ENCODE data around the gene DNAJC17.
A peak's percentile ranks its signal among the peaks of the same experiment; 100 is the strongest.

Gene DNAJC17

GRCh38 chr15:40790718-40791117, 16.6 kb downstream of the DNAJC17 start:
- no peak for DNase-seq (ENCODE audit: low read depth)

GRCh38 chr15:40789999-40790398, 17.3 kb downstream of the DNAJC17 start:
- no peak for DNase-seq (ENCODE audit: low read depth)

- DNase-seq (ENCODE audit: low read depth), result no peak
Measured at GRCh38 chr15:40789119-40789518, 18.2 kb downstream of the DNAJC17 start.

- no peak for DNase-seq (ENCODE audit: low read depth)
Measured at GRCh38 chr15:40787991-40788390, 19.3 kb downstream of the DNAJC17 start.

- no peak for DNase-seq (ENCODE audit: low read depth)
Measured at GRCh38 chr15:40787344-40787841, 19.9 kb downstream of the DNAJC17 start.

GRCh38 chr15:40785814-40786213, 21.5 kb downstream of the DNAJC17 start:
- DNase-seq (ENCODE audit: low read depth), result no peak

GRCh38 chr15:40785164-40785563, 22.1 kb downstream of the DNAJC17 start:
- no peak for DNase-seq (ENCODE audit: low read depth)

GRCh38 chr15:40782609-40783227, 24.6 kb downstream of the DNAJC17 start:
- DNase-seq (ENCODE audit: low read depth), result peak; percentile 71

GRCh38 chr15:40776537-40777141, 30.6 kb downstream of the DNAJC17 start:
- no peak for DNase-seq (ENCODE audit: low read depth)

GRCh38 chr15:40775740-40776536, 31.3 kb downstream of the DNAJC17 start:
- no peak for DNase-seq (ENCODE audit: low read depth)

GRCh38 chr15:40775007-40775406, 32.3 kb downstream of the DNAJC17 start:
- DNase-seq (ENCODE audit: low read depth), result no peak

GRCh38 chr15:40773902-40774301, 33.4 kb downstream of the DNAJC17 start:
- no peak for DNase-seq (ENCODE audit: low read depth)

- DNase-seq (ENCODE audit: low read depth), result no peak
Measured at GRCh38 chr15:40773496-40773895, 33.8 kb downstream of the DNAJC17 start.

GRCh38 chr15:40772014-40772413, 35.3 kb downstream of the DNAJC17 start:
- no peak for DNase-seq (ENCODE audit: low read depth)

GRCh38 chr15:40771242-40771641, 36.0 kb downstream of the DNAJC17 start:
- no peak for DNase-seq (ENCODE audit: low read depth)

GRCh38 chr15:40770147-40770721, 37.0 kb downstream of the DNAJC17 start:
- DNase-seq (ENCODE audit: low read depth), result no peak

- DNase-seq (ENCODE audit: low read depth), result peak; percentile 39
Measured at GRCh38 chr15:40769274-40770146, 37.8 kb downstream of the DNAJC17 start, which contains the start of gene C15orf62. C15orf62 (plus strand) TSS chr15:40769980; CDS start chr15:40770496, 516 bp downstream.

GRCh38 chr15:40768521-40769273, 38.6 kb downstream of the DNAJC17 start:
- DNase-seq (ENCODE audit: low read depth), result no peak

- DNase-seq (ENCODE audit: low read depth), result no peak
Measured at GRCh38 chr15:40767838-40768500, 39.3 kb downstream of the DNAJC17 start.
